Subcutaneous abdominal adipose tissue (tissue), 5 donors: ENCODE results near the gene PSTPIP1.

Experiments
- H3K27ac ChIP-seq: one replicate; pipeline ENCODE4 v1.7.0; 2013; ENCODE audit warnings: low read depth, mild to moderate bottlenecking, inconsistent platforms, low read length, moderate library complexity
- H3K27me3 ChIP-seq, 5 donors: one replicate each; pipeline ENCODE4 v1.7.0; 2013; ENCODE audit warnings: low read length in 5 of 5, inconsistent platforms in 1 of 5; ENCODE audit not compliant: control insufficient read depth in 5 of 5, insufficient read depth in 4 of 5
- H3K36me3 ChIP-seq, 5 donors: one replicate each; pipeline ENCODE4 v1.7.0; 2013; ENCODE audit warnings: low read length in 5 of 5; ENCODE audit not compliant: control insufficient read depth in 5 of 5, insufficient read depth in 5 of 5
- H3K4me1 ChIP-seq, 5 donors: one replicate each; pipeline ENCODE4 v1.7.0; 2013; ENCODE audit warnings: low read length in 5 of 5, mild to moderate bottlenecking in 3 of 5, moderate library complexity in 1 of 5; ENCODE audit not compliant: control insufficient read depth in 5 of 5, insufficient read depth in 5 of 5
- H3K4me3 ChIP-seq, 5 donors: one replicate each; pipeline ENCODE4 v1.7.0; 2013; ENCODE audit warnings: low read length in 5 of 5, low read depth in 1 of 5
- H3K9ac ChIP-seq, 5 donors: one replicate each; pipeline ENCODE4 v1.7.0; 2013; ENCODE audit warnings: low read length in 5 of 5, mild to moderate bottlenecking in 4 of 5, moderate library complexity in 3 of 5
- H3K9me3 ChIP-seq, 5 donors: one replicate each; pipeline ENCODE4 v1.7.0; 2013; ENCODE audit warnings: low read length in 5 of 5; ENCODE audit not compliant: control insufficient read depth in 5 of 5
- donor health status: healthy.
- donor health status: healthy.
- donor health status: healthy.
- donor health status: healthy.
- donor health status: healthy.

PSTPIP1 gene

DNA sequence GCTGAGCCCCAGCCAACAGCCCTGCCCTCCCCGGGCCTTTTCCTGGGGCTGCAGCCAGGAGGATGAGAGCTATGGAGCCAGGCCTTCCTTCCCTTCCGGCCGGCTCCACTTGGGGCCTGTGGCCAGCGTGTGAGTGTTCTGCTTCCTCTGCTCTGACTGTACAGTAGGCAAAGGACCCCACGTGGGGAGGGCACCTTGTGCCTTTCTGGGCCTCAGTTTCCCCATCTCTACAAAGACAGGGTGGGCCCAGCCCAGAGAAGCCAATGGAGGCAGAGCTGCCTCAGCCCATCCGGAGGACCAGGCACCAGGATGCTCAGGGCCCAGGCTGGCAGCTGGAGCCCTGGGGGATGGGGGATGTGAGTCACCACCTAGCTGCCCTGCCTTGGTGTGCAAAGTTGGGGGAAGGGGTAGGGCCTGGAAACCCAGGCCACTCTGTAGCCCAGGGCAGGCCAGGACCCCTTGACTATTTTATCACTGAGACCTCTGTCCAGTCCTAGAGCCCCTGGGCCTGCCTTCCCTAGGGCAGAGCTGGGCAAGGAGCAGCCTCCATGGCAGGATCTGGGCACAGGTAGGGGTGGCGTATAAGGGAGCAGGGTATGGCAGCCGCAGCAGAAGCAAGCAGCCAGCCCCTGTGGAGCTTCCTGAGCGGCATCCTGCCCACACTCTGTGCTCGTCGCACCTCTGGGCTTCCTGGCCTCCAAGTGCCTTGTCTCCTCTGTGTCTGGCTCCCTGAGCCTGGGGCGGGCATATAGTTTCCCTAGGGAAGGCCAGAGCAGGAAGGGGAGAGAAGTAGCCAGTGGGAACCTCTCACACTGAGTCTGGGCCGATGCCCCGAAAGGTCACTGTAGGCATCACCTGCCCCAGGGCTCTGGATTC lies 1.8 kb downstream of the PSTPIP1 start:
- Histone ChIP-seq H3K27ac (no peak overlapping the region), H3K4me1 (peaks cover 5 to 74% (median 30%) of the 10 kb centered on the region in 5 donors), H3K36me3 (no peaks in the 10 kb centered on the region), H3K9me3 (no peaks in the 10 kb centered on the region), H3K9ac (peak overlapping the region in 4 of 5 donors; percentile 8 to 65 (median 56)), H3K27me3 (no peaks in the 10 kb centered on the region), H3K4me3 (peak overlapping the region; percentile 24 to 59 (median 42))

DNA sequence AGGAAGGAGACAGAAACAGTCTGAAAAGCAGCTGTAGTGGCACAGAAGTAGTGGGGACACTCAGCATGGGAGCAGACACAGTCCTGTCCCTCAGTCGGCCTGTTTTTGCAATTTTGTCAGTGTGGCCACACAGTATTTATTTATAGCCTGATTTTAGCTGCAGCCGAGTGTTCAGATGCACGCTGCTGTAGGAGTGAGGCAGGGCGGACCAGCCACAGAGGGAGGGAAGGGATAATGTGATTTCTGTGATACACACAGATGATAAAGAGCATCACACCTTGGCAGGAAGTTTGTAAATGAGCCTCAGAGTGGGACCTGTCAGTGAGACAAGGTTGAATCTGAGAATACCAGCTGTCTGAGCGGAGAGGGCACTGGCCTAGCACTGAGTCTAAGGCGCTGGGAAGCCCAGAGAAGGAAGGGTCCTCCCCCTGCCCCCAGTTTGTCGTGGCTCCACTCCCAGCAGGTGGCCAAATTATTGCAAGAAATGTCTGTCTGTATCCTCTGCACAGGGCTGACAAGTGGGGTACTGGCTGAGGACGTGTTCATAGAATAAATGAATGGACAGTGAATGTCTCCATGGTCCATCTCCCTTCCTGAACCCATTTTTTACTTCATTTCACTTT lies 3.8 kb downstream of the PSTPIP1 start:
- Histone ChIP-seq H3K4me1 (peaks cover 5 to 68% (median 29%) of the 10 kb centered on the region in 5 donors), H3K27ac (no peak overlapping the region), H3K4me3 (no peak overlapping the region), H3K9me3 (no peaks in the 10 kb centered on the region), H3K9ac (no peak overlapping the region), H3K27me3 (no peaks in the 10 kb centered on the region), H3K36me3 (no peaks in the 10 kb centered on the region)

DNA sequence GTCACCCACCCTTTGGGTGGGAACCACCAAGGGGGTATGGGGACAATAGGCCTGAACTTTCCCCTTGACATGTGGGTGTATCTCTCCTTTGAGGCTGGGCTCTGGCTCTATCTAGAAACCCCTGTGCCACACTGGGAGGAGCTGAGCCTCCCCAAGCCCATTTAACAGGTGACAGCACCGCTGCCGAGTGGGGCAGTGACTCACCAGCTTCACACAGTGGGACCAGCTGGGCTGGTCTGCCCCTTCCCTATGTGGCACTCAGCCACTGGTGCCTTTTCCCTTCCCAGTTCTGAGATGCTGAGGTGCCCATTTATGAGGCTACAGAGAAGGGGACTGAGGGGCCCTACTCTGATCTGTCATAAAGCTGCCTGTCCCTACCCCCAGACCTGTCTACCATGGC lies 5.1 kb downstream of the PSTPIP1 start:
- H3K4me1 ChIP-seq, result peaks cover 5 to 65% (median 22%) of the 10 kb centered on the region in 5 donors
- H3K9me3 ChIP-seq, result no peaks in the 10 kb centered on the region
- no peak overlapping the region for H3K4me3 ChIP-seq
- no peak overlapping the region for H3K27ac ChIP-seq
- no peaks in the 10 kb centered on the region for H3K27me3 ChIP-seq
- no peaks in the 10 kb centered on the region for H3K36me3 ChIP-seq
- no peak overlapping the region for H3K9ac ChIP-seq

DNA sequence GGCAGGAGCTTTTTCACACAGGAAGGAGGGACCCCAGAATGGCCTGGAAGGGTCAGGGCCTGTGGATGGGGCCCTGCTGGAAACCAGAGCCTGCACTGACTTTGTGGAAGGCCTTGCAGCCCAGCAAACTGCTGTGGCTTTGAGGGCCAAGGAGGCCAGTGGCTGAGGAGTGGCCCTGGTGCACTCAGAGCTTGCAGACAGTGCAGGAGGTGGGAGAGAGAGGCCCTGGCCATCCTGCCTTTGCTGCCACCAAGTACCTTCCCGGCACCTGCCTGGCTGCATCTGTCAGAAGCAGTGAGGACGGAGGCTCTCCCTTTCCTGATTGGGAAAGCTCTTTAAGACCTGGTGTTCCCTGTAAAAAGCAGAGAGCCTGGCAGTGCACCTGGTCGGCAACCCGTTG lies 6.4 kb downstream of the PSTPIP1 start:
- no peak overlapping the region for H3K27ac ChIP-seq
- H3K4me3 ChIP-seq, result no peak overlapping the region
- no peaks in the 10 kb centered on the region for H3K27me3 ChIP-seq
- H3K4me1 ChIP-seq, result peaks cover 5 to 53% (median 15%) of the 10 kb centered on the region in 5 donors
- H3K36me3 ChIP-seq, result no peaks in the 10 kb centered on the region
- no peaks in the 10 kb centered on the region for H3K9me3 ChIP-seq
- peak overlapping the region in 1 of 5 donors; percentile 15 for H3K9ac ChIP-seq

DNA sequence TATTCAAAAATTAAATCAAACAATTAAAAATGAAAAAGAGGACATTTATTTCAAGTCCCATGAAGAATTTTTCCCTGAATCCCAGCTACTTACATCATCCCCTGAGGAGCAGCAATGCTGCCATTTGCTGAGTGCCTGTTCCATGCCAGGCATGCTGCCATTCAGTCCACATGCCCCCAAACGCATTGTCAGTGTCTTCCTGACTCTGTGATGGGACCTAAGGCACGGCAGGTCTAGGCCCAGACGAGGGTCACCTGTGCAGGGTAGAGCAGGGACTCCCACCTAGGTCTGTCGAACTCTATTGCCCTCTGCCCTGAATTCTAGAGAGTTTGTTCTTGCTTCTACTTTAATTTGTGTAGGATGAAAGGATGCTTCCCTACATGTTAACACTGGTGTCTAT lies 7.0 kb downstream of the PSTPIP1 start:
- H3K9ac ChIP-seq, result peak overlapping the region in 1 of 5 donors; percentile 46
- H3K9me3 ChIP-seq, result no peaks in the 10 kb centered on the region
- peaks cover under 1 to 47% (median 9%) of the 10 kb centered on the region in 5 donors for H3K4me1 ChIP-seq
- no peaks in the 10 kb centered on the region for H3K27me3 ChIP-seq
- H3K4me3 ChIP-seq, result no peak overlapping the region
- no peaks in the 10 kb centered on the region for H3K36me3 ChIP-seq
- H3K27ac ChIP-seq, result no peak overlapping the region

DNA sequence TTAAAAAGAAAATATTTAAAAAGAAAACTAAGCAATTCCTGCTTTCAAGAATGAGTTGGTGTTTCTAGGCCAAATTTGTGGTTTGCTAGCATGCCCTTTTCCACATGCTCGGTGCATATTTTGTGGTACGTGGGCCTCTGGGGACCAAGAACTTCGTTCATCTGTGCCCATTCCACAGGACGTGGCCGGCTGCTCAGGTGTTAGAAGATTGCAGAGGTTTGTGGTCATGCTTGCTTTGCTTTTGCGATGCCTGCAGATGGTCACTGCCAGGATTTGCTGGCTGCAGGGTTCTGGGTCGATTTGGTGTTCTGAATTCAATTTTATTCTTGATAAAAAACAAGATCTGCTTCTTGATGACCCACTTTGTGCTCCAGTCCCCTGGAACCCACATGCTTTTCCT lies 7.5 kb downstream of the PSTPIP1 start:
- Histone ChIP-seq H3K27ac (no peak overlapping the region), H3K9ac (no peak overlapping the region), H3K4me3 (no peak overlapping the region), H3K27me3 (no peaks in the 10 kb centered on the region), H3K4me1 (peaks cover 0 to 42% (median 4%) of the 10 kb centered on the region in 5 donors), H3K9me3 (no peaks in the 10 kb centered on the region), H3K36me3 (no peaks in the 10 kb centered on the region)

DNA sequence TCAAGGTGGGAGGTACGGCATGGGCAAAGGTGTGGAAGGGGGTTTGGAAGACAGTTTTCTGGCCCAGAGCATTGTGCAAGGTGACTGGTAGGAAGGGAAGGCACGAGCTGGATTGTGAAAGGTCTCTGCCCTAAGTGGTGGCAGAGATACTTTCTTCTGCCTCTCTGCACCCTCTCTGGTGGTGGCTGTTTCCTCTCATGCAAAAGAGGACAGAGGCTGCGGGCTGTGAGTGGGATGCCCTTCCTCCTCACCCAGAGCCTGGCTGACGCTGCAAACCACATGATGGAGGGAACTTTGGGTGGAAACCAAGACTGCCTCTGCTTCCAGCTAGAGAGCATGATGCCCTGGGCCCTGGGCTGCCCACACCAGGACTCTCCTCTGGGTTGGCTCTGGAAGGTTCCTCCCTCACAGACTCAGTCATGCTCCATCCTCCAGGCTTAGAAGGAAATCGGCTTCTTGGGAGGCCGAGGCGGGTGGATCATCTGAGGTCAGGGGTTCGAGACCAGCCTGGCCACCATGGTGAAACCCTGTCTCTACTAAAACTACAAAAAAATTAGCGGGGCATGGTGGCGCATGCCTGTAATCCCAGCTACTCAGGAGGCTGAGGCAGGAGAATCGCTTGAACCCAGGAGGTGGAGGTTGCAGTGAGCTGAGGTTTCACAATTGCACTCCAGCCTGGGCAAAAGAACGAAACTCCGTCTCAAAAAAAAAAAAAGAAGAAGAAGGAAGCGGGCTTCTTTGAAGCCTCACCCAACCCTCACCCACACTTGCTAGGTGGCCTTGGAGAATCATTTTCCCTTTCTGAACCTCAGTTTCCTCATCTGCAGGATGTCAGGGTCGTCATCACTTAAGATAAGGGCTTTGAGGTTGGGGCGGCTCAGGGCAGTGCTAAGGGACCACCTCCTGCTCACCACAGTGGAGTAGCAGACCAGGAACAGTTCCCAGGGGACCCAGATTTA lies 8.3 kb downstream of the PSTPIP1 start:
- H3K4me1 ChIP-seq, result peaks cover 0 to 39% (median 3%) of the 10 kb centered on the region in 5 donors
- no peak overlapping the region for H3K4me3 ChIP-seq
- H3K36me3 ChIP-seq, result no peaks in the 10 kb centered on the region
- no peaks in the 10 kb centered on the region for H3K27me3 ChIP-seq
- no peaks in the 10 kb centered on the region for H3K9me3 ChIP-seq
- no peak overlapping the region for H3K9ac ChIP-seq
- H3K27ac ChIP-seq, result no peak overlapping the region

DNA sequence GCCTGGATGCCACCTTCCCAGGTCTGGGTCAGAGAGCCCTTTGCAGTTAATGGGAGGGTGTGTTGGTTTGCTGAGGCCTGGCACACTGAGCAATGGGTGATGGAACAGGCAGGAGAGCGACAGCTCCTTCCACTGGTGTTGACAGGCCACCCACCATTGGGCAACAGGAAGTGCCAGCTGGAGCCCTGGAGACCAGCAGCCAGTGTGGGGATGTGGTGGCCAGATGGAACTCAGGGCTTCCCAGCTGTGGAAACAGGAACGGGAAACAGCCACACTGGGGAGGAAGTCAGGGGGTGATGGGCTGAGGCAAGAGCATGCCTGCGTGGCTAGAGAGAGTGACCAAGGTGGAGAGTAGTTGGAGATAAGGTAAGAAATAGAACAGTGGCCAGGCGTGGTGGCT lies 9.3 kb downstream of the PSTPIP1 start:
- no peak overlapping the region for H3K4me3 ChIP-seq
- H3K9me3 ChIP-seq, result no peaks in the 10 kb centered on the region
- no peaks in the 10 kb centered on the region for H3K27me3 ChIP-seq
- H3K4me1 ChIP-seq, result peaks cover 0 to 31% (median 3%) of the 10 kb centered on the region in 5 donors
- H3K27ac ChIP-seq, result no peak overlapping the region
- no peaks in the 10 kb centered on the region for H3K36me3 ChIP-seq
- no peak overlapping the region for H3K9ac ChIP-seq

DNA sequence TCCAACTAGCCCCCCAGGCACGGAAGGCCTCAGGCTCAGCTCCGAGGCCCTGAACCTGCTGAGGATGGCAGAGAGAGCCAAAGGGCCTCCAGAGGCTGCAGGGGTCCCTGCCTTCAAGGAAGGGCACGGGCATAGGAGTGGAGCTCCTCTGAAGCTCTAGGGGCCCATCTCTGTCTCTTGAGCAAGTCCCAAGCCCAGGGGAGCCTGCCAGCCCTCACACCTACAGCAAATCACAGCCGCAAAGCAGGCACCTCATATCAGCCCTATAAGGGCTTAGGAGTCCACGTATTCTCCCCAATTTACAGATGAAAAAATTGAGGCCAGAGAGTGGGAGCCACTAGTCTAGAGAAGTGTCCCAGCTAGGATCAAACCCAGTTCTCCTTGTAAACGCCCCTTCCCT lies 14.2 kb downstream of the PSTPIP1 start:
- no peaks in the 10 kb centered on the region for H3K27me3 ChIP-seq
- no peak overlapping the region for H3K4me3 ChIP-seq
- H3K9ac ChIP-seq, result no peak overlapping the region
- H3K27ac ChIP-seq, result no peak overlapping the region
- no peaks in the 10 kb centered on the region for H3K9me3 ChIP-seq
- H3K36me3 ChIP-seq, result no peaks in the 10 kb centered on the region
- H3K4me1 ChIP-seq, result peaks cover 0 to 17% (median 3%) of the 10 kb centered on the region in 5 donors
